Thymus (tissue), 11 donors: ENCODE results near the gene GINM1. TPM values are rescaled to one million over a fixed set of nuclear protein-coding genes. Genes with fewer than 3 reads are reported as not detected.

Source experiments
- DNase-seq, 9 donors: peaks; one replicate each; pipeline ENCODE4 v3.0.0-alpha.2; 2013; ENCODE audit warnings: low spot score in 9 of 9, low read depth in 6 of 9, missing footprints in 1 of 9
- H3K27ac ChIP-seq, 2 donors: one replicate each; pipeline ENCODE4 v1.5.1; 2013; ENCODE audit warnings: control low read depth in 1 of 2, low read depth in 1 of 2, low read length in 1 of 2, mild to moderate bottlenecking in 1 of 2, moderate library complexity in 1 of 2
- H3K27me3 ChIP-seq, 2 donors: one replicate each; pipeline ENCODE4 v1.5.1; 2013; ENCODE audit warnings: low read length in 1 of 2; ENCODE audit not compliant: control insufficient read depth in 2 of 2, insufficient read depth in 1 of 2
- H3K36me3 ChIP-seq, 2 donors: one replicate each; pipeline ENCODE4 v1.5.1; 2013; ENCODE audit warnings: low read length in 1 of 2, mild to moderate bottlenecking in 1 of 2, moderate library complexity in 1 of 2; ENCODE audit not compliant: control insufficient read depth in 2 of 2, insufficient read depth in 2 of 2
- H3K4me1 ChIP-seq, 2 donors: one replicate each; pipeline ENCODE4 v1.5.1; 2013; ENCODE audit warnings: low read length in 2 of 2; ENCODE audit not compliant: control insufficient read depth in 2 of 2, insufficient read depth in 2 of 2
- H3K4me3 ChIP-seq, 2 donors: one replicate each; pipeline ENCODE4 v1.5.1; 2013; ENCODE audit warnings: low read length in 2 of 2, control low read depth in 1 of 2, mild to moderate bottlenecking in 1 of 2
- H3K9me3 ChIP-seq, 2 donors: one replicate each; pipeline ENCODE4 v1.5.1; 2013; ENCODE audit warnings: low read length in 1 of 2, mild to moderate bottlenecking in 1 of 2; ENCODE audit not compliant: control insufficient read depth in 2 of 2, insufficient read depth in 1 of 2
- WGBS: extraction: QIAGEN DNeasy Blood & Tissue Kit; methylation state at CpG from one replicate; pipeline ENCODE4 v1.1.7; 2013; 5-methylcytosine and 5-hydroxymethylcytosine counted together
- polyA plus RNA-seq: library from polyadenylated mRNA; stranded (reverse); fragments of 200-250 nt; gene quantifications from one replicate; pipeline ENCODE4 v1.2.3, GENCODE V29; 2013
- total RNA-seq: library from RNA; stranded (reverse); fragments of 120-200 nt; gene quantifications from one replicate; pipeline ENCODE4 v1.2.4, GENCODE V29; 2013
- donor health status: healthy.

GINM1 gene
- total and polyA plus RNA-seq, 2 donors = 17.8 to 45.0 TPM

- H3K4me1 ChIP-seq = no peaks in the 10 kb centered on the region
- no peak overlapping the region for H3K27ac ChIP-seq
- H3K27me3 ChIP-seq = no peaks in the 10 kb centered on the region
- H3K36me3 ChIP-seq = peaks cover 10 to 18% of the 10 kb centered on the region in 2 donors
- no peak overlapping the region for H3K4me3 ChIP-seq
- WGBS = 94% methylated on average over 4 of the region's 4 CpGs
- no peaks in the 10 kb centered on the region for H3K9me3 ChIP-seq
- no peak for DNase-seq
Observed at GRCh38 chr6:149628875-149629510, 62.8 kb downstream of the GINM1 start.

GRCh38 chr6:149634315-149634714, 68.1 kb downstream of the GINM1 start:
- Histone ChIP-seq H3K36me3 (peaks cover 12 to 21% of the 10 kb centered on the region in 2 donors), H3K4me3 (no peak overlapping the region)

GRCh38 chr6:149636124-149636523, 69.9 kb downstream of the GINM1 start:
- Histone ChIP-seq H3K4me1 (no peaks in the 10 kb centered on the region), H3K4me3 (no peak overlapping the region), H3K27ac (no peak overlapping the region), H3K36me3 (peaks cover 12 to 14% of the 10 kb centered on the region in 2 donors), H3K9me3 (no peaks in the 10 kb centered on the region), H3K27me3 (no peaks in the 10 kb centered on the region)
- DNase-seq = no peak
- 97% methylated on average over 2 of the region's 2 CpGs for WGBS

More at GRCh38 chr6:149634315-149634714, 68.1 kb downstream of the GINM1 start:
- no peak overlapping the region for H3K27ac ChIP-seq
- H3K27me3 ChIP-seq = no peaks in the 10 kb centered on the region
- no peaks in the 10 kb centered on the region for H3K9me3 ChIP-seq
- 96% methylated on average over 1 of the region's 1 CpG for WGBS
- H3K4me1 ChIP-seq = no peaks in the 10 kb centered on the region
- DNase-seq = no peak

Other genes starting within 250 kb of the GINM1 start
- 30.8 TPM for gene TAB2, start 248.7 kb upstream of the GINM1 start, total RNA-seq
- 34.3 TPM for gene TAB2, start 248.7 kb upstream of the GINM1 start, polyA plus RNA-seq
- 1.2 TPM for gene SUMO4, start 166.1 kb upstream of the GINM1 start, total RNA-seq
- gene SUMO4, start 166.1 kb upstream of the GINM1 start, polyA plus RNA-seq = 0.25 TPM
- gene ZC3H12D, start 81.4 kb upstream of the GINM1 start, total RNA-seq = 2.3 TPM
- 5.8 TPM for gene ZC3H12D, start 81.4 kb upstream of the GINM1 start, polyA plus RNA-seq
- 37.4 TPM for gene PPIL4, start 20.3 kb upstream of the GINM1 start, total RNA-seq
- 39.2 TPM for gene PPIL4, start 20.3 kb upstream of the GINM1 start, polyA plus RNA-seq
- gene KATNA1, start 82.3 kb downstream of the GINM1 start, total RNA-seq = 24.0 TPM
- 23.3 TPM for gene KATNA1, start 82.3 kb downstream of the GINM1 start, polyA plus RNA-seq
- gene LATS1, start 151.7 kb downstream of the GINM1 start, total RNA-seq = 12.1 TPM
- 11.2 TPM for gene LATS1, start 151.7 kb downstream of the GINM1 start, polyA plus RNA-seq
- gene NUP43, start 180.2 kb downstream of the GINM1 start, total RNA-seq = 20.8 TPM
- gene NUP43, start 180.2 kb downstream of the GINM1 start, polyA plus RNA-seq = 20.6 TPM
- 70.6 TPM for gene PCMT1, start 183.4 kb downstream of the GINM1 start, total RNA-seq
- gene PCMT1, start 183.4 kb downstream of the GINM1 start, polyA plus RNA-seq = 60.3 TPM